H1 (cell line): ENCODE measurements around the gene UNC5B. TPM values are rescaled to one million over a fixed set of nuclear protein-coding genes. Genes with fewer than 3 reads are reported as not detected.

Experiments used
- CBX5 ChIP-seq: fragments of 300-800, 300-1000 bp; sonication (generic); IDR thresholded peaks from 2 replicates; pipeline ENCODE4 v1.7.1; 2016; ENCODE audit warnings: antibody characterized with exemption, low read length, low read depth
- CHD1 ChIP-seq: IDR thresholded peaks from 2 replicates; pipeline ENCODE4 v1.6.1; 2012; ENCODE audit warnings: low read depth, low read length, improper control_type of control experiment
- CTCF ChIP-seq, 3 experiments: IDR thresholded peaks; 1 replicate in 2 of 3; 2 replicates in 1 of 3; pipeline versions ENCODE4 v1.5.1 to v1.6.1; 2011; ENCODE audit warnings: low read length in 3 of 3, mild to moderate bottlenecking in 3 of 3, inconsistent platforms in 2 of 3, low read depth in 1 of 3, moderate library complexity in 1 of 3; ENCODE audit not compliant: insufficient read depth in 1 of 3; ENCODE audit errors: control extremely low read depth in 1 of 3
- E2F6 ChIP-seq: IDR thresholded peaks from 2 replicates; pipeline ENCODE4 v1.6.1; 2012; ENCODE audit warnings: inconsistent platforms
- EGR1 ChIP-seq: IDR thresholded peaks from 2 replicates; pipeline ENCODE4 v1.6.1; 2011; ENCODE audit warnings: low read depth, low read length, borderline replicate concordance
- HDAC2 ChIP-seq, 2 experiments: fragments of 300-600 bp in 1 of 2; sonication (generic) in 1 of 2; IDR thresholded peaks; 2 replicates each; pipeline ENCODE4 v1.6.1; 2011 to 2012; ENCODE audit warnings: low read depth in 2 of 2, low read length in 2 of 2, mild to moderate bottlenecking in 2 of 2, moderate library complexity in 2 of 2, borderline replicate concordance in 1 of 2, inconsistent platforms in 1 of 2
- KDM1A ChIP-seq: fragments of 200-600, 300-600 bp; sonication (generic); IDR thresholded peaks from 2 replicates; pipeline ENCODE4 v1.7.1; 2016; ENCODE audit warnings: mild to moderate bottlenecking, low read length, borderline replicate concordance
- NANOG ChIP-seq: IDR thresholded peaks from 2 replicates; pipeline ENCODE4 v1.6.1; 2011; ENCODE audit warnings: low read length, low read depth, mild to moderate bottlenecking, inconsistent platforms; ENCODE audit not compliant: insufficient read depth, poor library complexity, severe bottlenecking
- PHF8 ChIP-seq: fragments of 200-600 bp; sonication (generic); conservative IDR thresholded peaks from 2 replicates; pipeline ENCODE4 v1.7.1; 2012; ENCODE audit warnings: low read depth, mild to moderate bottlenecking, inconsistent platforms, low read length, moderate library complexity
- SP4 ChIP-seq: IDR thresholded peaks from 2 replicates; pipeline ENCODE4 v1.6.1; 2012; ENCODE audit warnings: low read length, inconsistent platforms
- polyA plus RNA-seq, 7 experiments: library from polyadenylated mRNA; depleted of rRNA in 3 of 7; stranded (reverse) in 5 of 7; unstranded in 2 of 7; fragments of >200 nt in 5 of 7; fragments of 200-250 nt in 2 of 7; gene quantifications; 1 replicate in 5 of 7; 2 replicates in 1 of 7; 4 replicates in 1 of 7; pipeline versions ENCODE4 v1.2.1 to v1.2.3, GENCODE V29; 2011 to 2013; ENCODE audit warnings: missing spikeins in 2 of 7, mixed read lengths in 2 of 7
- total RNA-seq: library from RNA; stranded (reverse); fragmentation: NEBNext Ultra II Directional; extraction: Animal tissue kit (Norgen Biotek cat#: 25700); gene quantifications from 2 replicates; pipeline ENCODE4 v1.2.1, GENCODE V29; 2021

UNC5B gene
- total and polyA plus RNA-seq, 2 of the 8 experiments (the other 6 are each of a cell fraction or from before 2014, with no cell fraction given) = 27.9 to 31.8 TPM

GRCh38 chr10:71344993-71345480 is 132.7 kb downstream of the UNC5B start (continued):
- TF ChIP-seq CTCF (IDR thresholded peaks at IDR 0.05; ENCODE audit: control extremely low read depth in 1 of 3, insufficient read depth in 1 of 3, low read depth in 1 of 3, low read length in 3 of 3) (no peak), SP4 (no peak), NANOG (no peak), PHF8 (no peak), HDAC2 (IDR thresholded peaks at IDR 0.05; ENCODE audit: borderline replicate concordance in 1 of 2, low read depth in 2 of 2, low read length in 2 of 2) (no peak; a peak in 1 of 4 replicates), KDM1A (no peak), E2F6 (no peak), EGR1 (no peak), CHD1 (no peak), CBX5 (no peak)
